Measurements from ENCODE around the gene CHD6.

- TF ChIP-seq EZH2 (conservative IDR thresholded peaks at IDR 0.05; ENCODE audit: low read depth, low read length): no peak
- no peak for TF ChIP-seq POLR2A (IDR thresholded peaks at IDR 0.05; ENCODE audit: insufficient read depth in 1 of 2, low read depth in 2 of 2, low read length in 2 of 2)
- TF ChIP-seq ZXDC (CRISPR knock-in tag; IDR thresholded peaks at IDR 0.05): no peak
These were observed 113.0 kb downstream of the CHD6 start for GRCh38 chr20:41505184-41505583.

Measured in HepG2 (cell line).